ENCODE results near the gene SNCG. TPM values are rescaled to one million over a fixed set of nuclear protein-coding genes. Genes with fewer than 3 reads are reported as not detected.

Gene SNCG
- total RNA-seq, 1 experiment from 2014 or later, result 99.4 TPM

DNA sequence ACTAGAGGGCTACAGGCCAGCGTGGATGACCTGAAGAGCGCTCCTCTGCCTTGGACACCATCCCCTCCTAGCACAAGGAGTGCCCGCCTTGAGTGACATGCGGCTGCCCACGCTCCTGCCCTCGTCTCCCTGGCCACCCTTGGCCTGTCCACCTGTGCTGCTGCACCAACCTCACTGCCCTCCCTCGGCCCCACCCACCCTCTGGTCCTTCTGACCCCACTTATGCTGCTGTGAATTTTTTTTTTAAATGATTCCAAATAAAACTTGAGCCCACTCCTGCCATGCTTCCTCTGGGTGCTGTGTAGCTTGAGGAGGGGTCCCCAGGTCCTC, 4.5 kb downstream of the SNCG start:
- Histone ChIP-seq H3K9me3 (ENCODE audit: insufficient read depth, low read depth) (no peaks in the 10 kb centered on the region), H3K9me2 (ENCODE audit: insufficient read depth) (no peaks in the 10 kb centered on the region), H3K27ac (no peak overlapping the region), H3F3A (ENCODE audit: insufficient read depth, low read depth) (peaks cover 14% of the 10 kb centered on the region), H3K79me2 (ENCODE audit: low read depth) (peaks cover 5% of the 10 kb centered on the region; the same call in 1 of the 2 replicates), H4K20me1 (ENCODE audit: insufficient read depth) (no peaks in the 10 kb centered on the region), H3K4me1 (replicated peaks; ENCODE audit: insufficient read depth) (peaks cover 60% of the 10 kb centered on the region), H3K4me2 (no peak overlapping the region), H3K27me3 (ENCODE audit: insufficient read depth, low read depth) (no peaks in the 10 kb centered on the region), H3K4me3 (no peak overlapping the region), H3K36me3 (ENCODE audit: low read depth) (no peaks in the 10 kb centered on the region), H2AFZ (no peak overlapping the region)
- CTCF ChIA-PET, result no interaction called here
- no TSS peak for BruUV-seq (replicated peaks)
- intact Hi-C loops (cut with micrococcal nuclease; ENCODE audit: unreplicated experiment), result loop anchor here (5.0 kb wide), 1 partner anchor 251 kb away; no protein-coding TSS in a partner anchor
- no peak for DNase-seq
- POLR2A ChIA-PET (ENCODE audit: unreplicated experiment), result interaction anchor here (0.7 kb wide), 1 partner anchor 281 kb away, joined by 4 read pairs; no protein-coding TSS in a partner anchor
- TF ChIP-seq EZH2 (IDR thresholded peaks at IDR 0.05; ENCODE audit: low read depth), result no peak
- TF ChIP-seq, protein P1, sequence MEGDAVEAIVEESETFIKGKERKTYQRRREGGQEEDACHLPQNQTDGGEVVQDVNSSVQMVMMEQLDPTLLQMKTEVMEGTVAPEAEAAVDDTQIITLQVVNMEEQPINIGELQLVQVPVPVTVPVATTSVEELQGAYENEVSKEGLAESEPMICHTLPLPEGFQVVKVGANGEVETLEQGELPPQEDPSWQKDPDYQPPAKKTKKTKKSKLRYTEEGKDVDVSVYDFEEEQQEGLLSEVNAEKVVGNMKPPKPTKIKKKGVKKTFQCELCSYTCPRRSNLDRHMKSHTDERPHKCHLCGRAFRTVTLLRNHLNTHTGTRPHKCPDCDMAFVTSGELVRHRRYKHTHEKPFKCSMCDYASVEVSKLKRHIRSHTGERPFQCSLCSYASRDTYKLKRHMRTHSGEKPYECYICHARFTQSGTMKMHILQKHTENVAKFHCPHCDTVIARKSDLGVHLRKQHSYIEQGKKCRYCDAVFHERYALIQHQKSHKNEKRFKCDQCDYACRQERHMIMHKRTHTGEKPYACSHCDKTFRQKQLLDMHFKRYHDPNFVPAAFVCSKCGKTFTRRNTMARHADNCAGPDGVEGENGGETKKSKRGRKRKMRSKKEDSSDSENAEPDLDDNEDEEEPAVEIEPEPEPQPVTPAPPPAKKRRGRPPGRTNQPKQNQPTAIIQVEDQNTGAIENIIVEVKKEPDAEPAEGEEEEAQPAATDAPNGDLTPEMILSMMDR (conservative IDR thresholded peaks at IDR 0.05), result no peak

DNA sequence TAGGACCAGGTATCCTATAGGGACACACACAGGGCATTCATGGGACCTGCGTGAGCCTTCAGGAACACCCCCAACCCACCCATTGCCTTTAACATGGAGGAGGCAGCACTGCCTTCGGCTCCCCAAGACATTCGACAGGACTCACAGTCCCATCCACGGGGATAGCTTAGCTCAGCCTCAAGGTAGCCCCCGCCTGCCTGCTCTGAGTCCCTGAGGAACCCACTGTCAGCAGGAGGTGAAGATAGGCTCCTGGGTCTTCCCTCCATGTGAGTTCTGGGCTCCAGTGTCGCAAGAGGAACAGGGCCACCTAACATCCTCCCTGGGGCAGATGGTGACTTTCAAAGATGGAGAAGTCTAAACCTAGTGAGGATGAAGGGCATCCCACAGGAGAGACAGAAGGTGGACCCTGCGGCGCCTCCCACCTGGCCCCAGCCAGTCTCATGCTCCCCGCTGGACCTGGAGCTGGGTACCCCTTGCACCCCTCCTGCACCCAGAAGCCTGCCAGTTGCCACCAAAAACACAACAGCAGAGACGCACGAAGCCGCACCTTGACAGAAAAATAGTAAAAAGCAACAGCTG, 5.0 kb downstream of the SNCG start:
- BruUV-seq (replicated peaks), result no TSS peak
- Histone ChIP-seq H3K36me3 (ENCODE audit: low read depth) (no peaks in the 10 kb centered on the region), H3K79me2 (ENCODE audit: low read depth) (peaks cover 8% of the 10 kb centered on the region), H3K27me3 (ENCODE audit: insufficient read depth, low read depth) (no peaks in the 10 kb centered on the region), H3K4me1 (replicated peaks; ENCODE audit: insufficient read depth) (peaks cover 56% of the 10 kb centered on the region), H3K9me2 (ENCODE audit: insufficient read depth) (no peaks in the 10 kb centered on the region), H3K4me3 (no peak overlapping the region), H4K20me1 (ENCODE audit: insufficient read depth) (no peaks in the 10 kb centered on the region), H3F3A (ENCODE audit: insufficient read depth, low read depth) (peaks cover 14% of the 10 kb centered on the region), H3K27ac (no peak overlapping the region), H2AFZ (no peak overlapping the region), H3K4me2 (no peak overlapping the region), H3K9me3 (ENCODE audit: insufficient read depth, low read depth) (no peaks in the 10 kb centered on the region)
- no peak for TF ChIP-seq EZH2 (IDR thresholded peaks at IDR 0.05; ENCODE audit: low read depth)
- TF ChIP-seq, protein P1 (conservative IDR thresholded peaks at IDR 0.05), result no peak
- CTCF ChIA-PET, result no interaction called here
- POLR2A ChIA-PET (ENCODE audit: unreplicated experiment), result interaction anchor here (0.7 to 0.8 kb wide), 2 partner anchors 23 to 281 kb away, joined by 4 read pairs; no protein-coding TSS in a partner anchor
- intact Hi-C loops (cut with micrococcal nuclease; ENCODE audit: unreplicated experiment), result loop anchor here (5.0 kb wide), 1 partner anchor 251 kb away; no protein-coding TSS in a partner anchor
- no peak for DNase-seq

DNA sequence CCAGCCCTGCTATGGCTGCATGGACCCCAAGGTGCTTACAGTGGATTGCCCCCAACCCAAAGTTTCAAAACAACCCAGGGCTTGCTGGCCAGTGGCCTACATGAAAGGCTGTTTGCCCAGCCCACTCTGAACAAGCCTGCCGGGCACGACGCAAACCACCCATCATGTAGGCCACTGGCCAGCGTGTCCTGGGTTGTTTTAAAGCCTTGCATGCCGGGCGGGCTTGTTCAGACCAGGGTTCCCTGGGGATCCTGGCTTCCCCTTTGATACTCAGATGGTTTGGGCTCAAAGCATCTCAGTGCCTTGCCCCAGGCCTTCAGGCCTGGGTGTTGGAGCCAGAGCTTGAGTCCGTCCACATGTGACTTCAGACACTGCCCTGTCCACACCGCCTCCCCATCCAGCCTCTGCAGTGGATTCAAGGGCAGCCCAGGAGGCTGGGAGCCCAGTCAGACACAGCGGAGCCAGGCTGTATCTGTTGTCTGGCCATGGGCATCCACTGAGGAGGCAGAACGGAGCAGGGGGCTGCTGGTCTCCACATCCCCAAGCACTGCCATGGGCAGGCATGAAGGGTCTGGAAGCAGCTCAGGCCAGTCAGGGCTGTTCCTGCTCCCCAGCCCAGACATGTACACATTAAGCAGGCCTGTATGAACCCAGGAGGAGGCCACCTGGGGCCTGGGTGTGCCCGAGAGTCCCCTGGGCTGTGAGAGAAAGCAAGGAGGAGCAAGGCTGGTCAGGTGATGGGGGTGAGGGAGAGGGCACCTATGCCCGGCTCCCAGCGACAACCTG, 5.9 kb downstream of the SNCG start:
- no peaks in the 10 kb centered on the region for H4K20me1 ChIP-seq (ENCODE audit: insufficient read depth)
- no peak overlapping the region for H3K4me2 ChIP-seq
- H3K9me3 ChIP-seq (ENCODE audit: insufficient read depth, low read depth), result no peaks in the 10 kb centered on the region
- no peaks in the 10 kb centered on the region for H3K36me3 ChIP-seq (ENCODE audit: low read depth)
- BruUV-seq (replicated peaks), result no TSS peak
- H3K9me2 ChIP-seq (ENCODE audit: insufficient read depth), result no peaks in the 10 kb centered on the region
- peaks cover 52% of the 10 kb centered on the region for H3K4me1 ChIP-seq (replicated peaks; ENCODE audit: insufficient read depth)
- CTCF ChIA-PET, result interaction anchor here (0.7 kb wide), 1 partner anchor 217 kb away, joined by 3 read pairs; no protein-coding TSS in a partner anchor
- no peak overlapping the region for H2AFZ ChIP-seq
- intact Hi-C loops (cut with micrococcal nuclease; ENCODE audit: unreplicated experiment), result loop anchor here (5.0 kb wide), 1 partner anchor 252 kb away; no protein-coding TSS in a partner anchor
- POLR2A ChIA-PET (ENCODE audit: unreplicated experiment), result interaction anchor here (0.8 kb wide), 1 partner anchor 23 kb away, joined by 4 read pairs; no protein-coding TSS in a partner anchor
- TF ChIP-seq EZH2 (IDR thresholded peaks at IDR 0.05; ENCODE audit: low read depth), result no peak
- TF ChIP-seq, protein P1 (conservative IDR thresholded peaks at IDR 0.05), result no peak
- H3K4me3 ChIP-seq, result no peak overlapping the region
- H3F3A ChIP-seq (ENCODE audit: insufficient read depth, low read depth), result peaks cover 14% of the 10 kb centered on the region
- H3K79me2 ChIP-seq (ENCODE audit: low read depth), result peaks cover 16% of the 10 kb centered on the region
- H3K27me3 ChIP-seq (ENCODE audit: insufficient read depth, low read depth), result no peaks in the 10 kb centered on the region
- H3K27ac ChIP-seq, result no peak overlapping the region
- DNase-seq, result no peak

All from PC-9 (cell line).